ENCODE data around the gene LIME1.

LIME1 gene

DNA sequence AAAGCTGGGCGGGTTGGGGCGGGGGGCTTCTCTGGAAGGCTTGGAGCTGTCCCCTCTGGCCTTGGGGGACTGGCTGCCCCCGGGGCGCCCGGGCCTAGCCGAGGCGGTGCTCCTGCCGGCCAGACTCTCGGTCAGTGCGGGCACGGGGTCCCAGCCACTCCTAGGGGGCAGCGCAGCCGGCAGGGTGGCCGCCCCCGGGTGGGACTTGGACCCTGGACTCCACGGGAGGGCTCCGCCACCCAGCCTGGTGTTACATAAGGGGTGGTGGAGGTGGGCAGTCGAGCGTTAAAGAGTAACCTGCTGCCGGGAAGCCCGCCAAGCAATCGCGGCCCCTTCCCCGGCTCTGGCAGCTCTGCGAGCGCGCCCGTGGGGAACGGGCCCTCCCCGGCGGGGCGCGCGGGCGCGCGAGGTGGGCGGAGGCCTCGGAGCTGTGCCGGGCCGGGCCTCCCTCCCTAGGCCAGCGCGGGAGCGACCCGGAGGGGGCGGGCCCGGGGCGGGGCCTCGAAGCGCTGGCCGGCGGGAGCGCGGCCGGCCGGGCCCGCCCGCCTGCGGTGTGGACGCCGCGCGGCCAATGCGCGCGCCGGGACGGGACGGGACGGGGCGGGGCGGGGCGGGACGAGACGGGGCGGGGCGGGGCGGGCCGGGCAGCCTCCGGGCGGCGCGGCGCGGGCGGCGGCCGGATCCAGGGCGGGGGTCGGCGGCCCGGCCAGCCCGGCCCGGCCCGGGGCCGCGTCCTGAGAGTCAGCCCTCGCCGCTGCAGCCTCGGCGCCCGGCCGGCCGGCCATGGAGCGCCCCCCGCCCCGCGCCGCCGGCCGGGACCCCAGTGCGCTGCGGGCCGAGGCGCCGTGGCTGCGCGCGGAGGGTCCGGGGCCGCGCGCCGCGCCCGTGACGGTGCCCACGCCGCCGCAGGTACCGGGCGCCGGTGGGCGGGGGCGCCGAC lies 2.9 kb downstream of the LIME1 start, which contains the start of gene SLC2A4RG:
SLC2A4RG (plus strand) TSS at position 647 of the 940 bp plus-strand sequence; CDS start at position 784, 137 bp downstream.
- DNase-seq (ENCODE audit: low read depth) = peak; percentile 87

DNA sequence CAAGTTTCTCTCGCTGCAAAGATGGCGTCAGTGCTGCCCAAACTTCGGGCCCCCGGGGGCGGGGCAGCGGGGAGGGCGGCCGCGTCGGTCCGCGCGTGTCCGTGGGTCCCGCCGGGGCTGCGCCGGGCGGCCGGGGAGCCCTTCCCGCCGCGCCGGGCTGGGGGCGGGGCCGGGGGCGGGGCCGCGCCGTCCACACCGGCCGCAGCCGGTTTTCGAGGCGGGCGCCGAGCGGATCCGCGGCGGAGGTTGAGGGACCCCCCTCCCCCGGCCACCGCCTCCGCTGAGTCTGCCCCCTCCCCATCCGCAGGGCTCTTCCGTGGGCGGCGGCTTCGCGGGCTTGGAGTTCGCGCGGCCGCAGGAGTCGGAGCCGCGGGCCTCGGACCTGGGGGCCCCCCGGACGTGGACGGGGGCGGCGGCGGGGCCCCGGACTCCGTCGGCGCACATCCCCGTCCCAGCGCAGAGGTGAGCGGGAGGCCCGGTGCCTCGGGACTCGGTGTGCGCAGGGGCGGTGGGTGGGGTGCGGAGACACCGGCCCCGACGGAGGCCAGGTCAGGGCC lies 3.7 kb downstream of the LIME1 start:
- DNase-seq (ENCODE audit: low read depth) = peak; percentile 52

DNA sequence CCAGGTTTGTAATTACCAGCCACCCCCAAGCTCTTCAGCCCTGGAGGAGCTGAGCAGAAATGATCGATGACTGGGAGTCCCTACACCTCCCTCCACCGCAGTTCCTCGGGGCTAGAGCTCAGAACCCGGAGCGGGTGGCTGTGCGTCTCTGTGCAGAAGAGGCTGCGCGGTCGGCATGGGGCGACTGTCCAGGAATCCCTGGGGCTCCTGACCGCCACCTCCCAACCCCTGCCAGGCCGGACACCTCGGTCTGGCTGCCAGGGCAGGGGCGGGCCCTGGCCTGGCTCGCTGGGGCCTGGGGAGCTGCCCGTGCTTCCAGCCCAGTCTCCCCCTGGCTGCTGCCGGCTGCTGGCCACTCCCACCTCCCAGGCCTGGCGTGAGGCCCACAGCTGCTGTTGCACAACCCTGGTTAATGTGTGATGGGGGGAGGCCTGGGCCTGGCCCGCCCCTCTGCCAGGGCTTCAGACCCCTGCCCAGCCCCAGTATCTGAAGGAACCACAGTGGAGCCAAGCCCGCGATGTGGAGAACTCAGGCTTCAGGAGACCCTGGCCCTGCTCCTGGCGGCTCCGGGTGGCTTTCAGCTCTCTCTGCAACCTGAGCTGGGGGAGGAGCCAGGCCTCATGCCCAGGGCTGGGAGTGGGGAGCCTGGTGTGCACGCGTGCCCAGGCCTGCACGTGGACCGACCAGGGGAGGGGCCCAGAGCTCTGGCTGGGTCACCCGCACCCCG lies 4.3 kb downstream of the LIME1 start:
- peak; percentile 89 for DNase-seq (ENCODE audit: low read depth)

DNA sequence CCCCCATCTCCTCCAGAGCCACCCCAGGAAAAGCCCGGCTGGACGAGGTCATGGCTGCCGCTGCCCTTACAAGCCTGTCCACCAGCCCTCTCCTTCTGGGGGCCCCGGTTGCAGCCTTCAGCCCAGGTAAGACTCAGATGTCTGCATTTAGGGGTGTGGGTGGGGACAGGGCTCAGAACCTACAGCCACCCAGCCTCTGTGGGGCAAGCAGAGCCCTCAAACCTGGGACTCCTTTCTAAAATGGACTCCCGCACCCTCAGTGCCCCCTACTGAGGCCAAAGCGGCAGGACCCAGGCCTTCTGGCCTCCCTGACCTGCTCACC lies 4.9 kb downstream of the LIME1 start:
- no peak for DNase-seq (ENCODE audit: low read depth)

DNA sequence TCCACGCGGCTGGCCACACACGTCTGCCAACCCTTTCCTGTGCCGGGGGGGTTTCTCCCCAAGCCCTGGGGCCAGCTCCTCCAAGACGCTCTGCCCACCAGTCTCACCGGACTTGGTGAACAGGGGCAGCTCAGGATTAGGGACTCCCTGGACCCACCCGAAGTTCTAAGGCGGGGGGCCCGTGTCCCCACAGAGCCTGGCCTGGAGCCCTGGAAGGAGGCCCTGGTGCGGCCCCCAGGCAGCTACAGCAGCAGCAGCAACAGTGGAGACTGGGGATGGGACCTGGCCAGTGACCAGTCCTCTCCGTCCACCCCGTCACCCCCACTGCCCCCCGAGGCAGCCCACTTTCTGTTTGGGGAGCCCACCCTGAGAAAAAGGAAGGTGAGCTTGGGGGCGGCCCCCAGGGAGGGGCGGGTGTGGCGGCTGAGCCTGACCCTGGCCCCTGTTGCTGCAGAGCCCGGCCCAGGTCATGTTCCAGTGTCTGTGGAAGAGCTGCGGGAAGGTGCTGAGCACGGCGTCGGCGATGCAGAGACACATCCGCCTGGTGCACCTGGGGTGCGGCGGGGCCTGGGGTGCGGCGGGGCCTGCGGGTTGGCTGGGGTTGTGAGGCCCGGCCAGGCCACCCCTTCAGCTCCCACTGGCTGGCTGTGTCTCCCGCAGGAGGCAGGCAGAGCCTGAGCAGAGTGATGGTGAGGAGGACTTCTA lies 5.4 kb downstream of the LIME1 start:
- no peak for DNase-seq (ENCODE audit: low read depth)

DNA sequence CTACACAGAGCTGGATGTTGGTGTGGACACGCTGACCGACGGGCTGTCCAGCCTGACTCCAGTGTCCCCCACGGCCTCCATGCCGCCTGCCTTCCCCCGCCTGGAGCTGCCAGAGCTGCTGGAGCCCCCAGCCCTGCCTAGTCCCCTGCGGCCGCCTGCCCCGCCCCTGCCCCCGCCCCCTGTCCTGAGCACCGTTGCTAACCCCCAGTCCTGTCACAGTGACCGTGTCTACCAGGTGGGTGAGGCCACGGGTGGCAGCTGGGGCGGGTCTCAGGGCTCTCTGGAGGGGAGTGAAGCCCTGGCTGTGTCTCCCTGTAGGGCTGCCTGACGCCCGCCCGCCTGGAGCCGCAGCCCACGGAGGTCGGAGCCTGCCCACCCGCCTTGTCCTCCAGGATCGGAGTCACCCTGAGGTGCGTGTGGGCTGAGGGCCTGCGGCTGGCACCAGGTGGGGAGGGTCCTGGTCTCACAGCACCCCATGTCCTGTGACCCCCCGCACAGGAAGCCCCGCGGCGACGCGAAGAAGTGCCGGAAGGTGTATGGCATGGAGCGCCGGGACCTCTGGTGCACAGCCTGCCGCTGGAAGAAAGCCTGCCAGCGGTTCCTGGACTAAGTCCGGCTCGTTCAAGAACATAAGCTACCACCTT lies 6.0 kb downstream of the LIME1 start:
- DNase-seq (ENCODE audit: low read depth) = no peak

DNA sequence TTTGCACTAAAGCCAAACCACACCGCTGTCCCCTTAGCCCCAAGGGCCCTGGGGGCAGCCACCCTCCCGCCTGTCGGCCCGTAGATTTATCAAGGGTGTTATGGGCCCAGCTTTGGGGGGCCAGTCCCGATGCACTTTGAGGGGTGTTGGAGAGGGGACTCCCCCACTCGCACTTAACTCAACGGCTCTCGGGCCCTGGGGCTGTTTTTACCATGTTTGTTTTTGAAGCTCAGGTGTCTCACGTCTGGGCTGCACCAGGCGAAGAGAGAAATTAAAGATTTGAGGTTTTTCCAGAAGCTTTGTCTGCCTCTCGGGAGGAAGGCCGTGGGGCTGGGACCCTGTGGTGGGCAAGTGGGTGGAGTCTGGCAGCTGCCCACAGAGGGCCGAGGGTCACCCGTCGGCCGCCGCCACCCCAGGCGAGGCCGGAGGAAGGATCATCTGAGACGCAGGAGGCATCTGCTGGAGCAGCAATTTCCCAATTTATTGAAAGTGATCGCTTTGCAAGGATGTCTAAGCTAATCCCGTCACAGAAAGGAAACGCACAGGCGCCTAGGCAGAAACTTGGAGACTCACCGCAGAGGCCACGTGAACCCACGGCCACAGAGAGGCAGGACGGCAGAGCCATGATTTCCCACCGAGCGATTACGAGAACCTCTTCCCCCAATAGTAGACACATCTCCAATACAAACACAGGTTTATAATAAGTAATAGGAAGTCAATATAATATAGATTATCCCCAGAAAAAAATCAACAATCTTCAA lies 6.9 kb downstream of the LIME1 start:
- no peak for DNase-seq (ENCODE audit: low read depth)

DNA sequence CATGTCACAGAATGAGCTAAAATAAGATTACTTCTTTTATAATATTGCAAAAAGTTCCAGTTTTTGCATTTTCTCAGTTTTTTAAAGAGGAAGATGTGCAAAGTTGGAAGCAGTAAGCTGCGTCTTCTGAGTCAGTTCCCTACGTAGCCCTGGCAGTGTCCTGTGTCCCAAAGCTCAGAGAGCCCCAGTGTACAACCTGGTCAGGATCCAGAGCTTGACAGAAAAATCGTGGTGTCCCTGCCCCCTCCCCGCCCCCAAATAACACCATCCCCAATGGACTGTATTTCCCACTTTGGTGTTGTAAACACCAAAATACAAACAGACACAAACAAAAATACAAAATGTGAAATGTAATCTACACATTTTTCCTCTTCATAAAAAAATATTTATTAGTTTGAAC lies 7.7 kb downstream of the LIME1 start:
- no peak for DNase-seq (ENCODE audit: low read depth)

DNA sequence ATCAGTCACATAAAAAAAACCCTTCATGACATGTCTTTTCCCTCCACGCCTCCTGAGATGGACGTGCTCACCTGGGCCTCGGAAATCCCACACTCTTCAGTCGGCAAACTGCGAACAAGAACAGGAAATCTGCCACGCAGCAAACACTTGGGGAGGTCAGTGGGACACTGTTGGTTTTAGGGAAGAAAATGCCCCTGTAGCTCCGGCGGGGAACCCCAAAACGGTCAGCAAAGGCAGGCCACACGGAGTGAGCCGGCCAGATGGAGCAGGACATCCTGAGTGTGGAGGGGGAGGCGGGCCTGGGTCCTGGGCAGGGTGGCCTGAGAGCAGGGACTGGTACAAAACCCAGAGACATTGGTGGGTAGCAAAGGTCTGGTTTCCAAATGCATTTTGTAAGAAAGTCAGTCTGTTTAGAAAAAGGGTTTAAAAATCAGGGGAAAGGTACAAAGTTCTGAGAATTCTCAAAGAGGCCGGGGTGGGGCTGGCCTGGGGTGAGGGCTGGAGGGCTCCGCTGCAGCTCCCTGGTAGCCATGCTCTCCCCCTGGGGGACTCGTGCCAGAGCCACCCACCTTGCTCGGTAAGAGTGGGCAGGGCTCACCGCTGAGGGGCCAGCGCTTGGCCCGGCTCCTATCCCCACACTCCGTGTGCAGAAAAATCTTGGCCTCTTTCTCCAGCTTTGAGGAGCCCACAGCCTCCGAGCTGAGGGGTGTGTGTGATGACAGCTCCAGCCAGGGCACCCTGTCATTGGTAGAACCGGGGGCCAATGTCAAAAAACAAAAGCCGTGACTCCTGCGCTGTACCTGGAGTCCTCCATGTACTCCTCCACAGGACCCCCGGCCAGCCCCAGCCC lies 8.3 kb downstream of the LIME1 start:
- no peak for DNase-seq (ENCODE audit: low read depth)

DNA sequence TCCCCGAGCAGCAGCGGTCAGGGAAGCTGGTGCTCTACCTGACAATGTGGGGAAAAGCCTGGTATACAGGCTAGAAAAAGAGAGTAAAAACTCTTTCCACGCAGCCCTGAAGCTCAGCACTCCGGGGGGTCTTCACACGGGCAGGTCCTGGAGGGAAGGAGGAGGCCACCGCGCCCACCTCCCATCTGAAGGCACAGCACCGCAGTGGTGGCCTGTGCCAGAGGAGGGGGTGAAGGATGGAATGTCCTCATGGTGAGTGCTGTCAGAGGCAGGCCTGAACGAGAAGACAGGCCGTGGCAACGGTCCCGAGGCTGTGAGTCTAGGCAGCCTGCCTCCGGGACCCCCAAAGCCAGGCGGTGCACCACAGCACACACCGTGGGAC lies 9.0 kb downstream of the LIME1 start:
- no peak for DNase-seq (ENCODE audit: low read depth)

DNA sequence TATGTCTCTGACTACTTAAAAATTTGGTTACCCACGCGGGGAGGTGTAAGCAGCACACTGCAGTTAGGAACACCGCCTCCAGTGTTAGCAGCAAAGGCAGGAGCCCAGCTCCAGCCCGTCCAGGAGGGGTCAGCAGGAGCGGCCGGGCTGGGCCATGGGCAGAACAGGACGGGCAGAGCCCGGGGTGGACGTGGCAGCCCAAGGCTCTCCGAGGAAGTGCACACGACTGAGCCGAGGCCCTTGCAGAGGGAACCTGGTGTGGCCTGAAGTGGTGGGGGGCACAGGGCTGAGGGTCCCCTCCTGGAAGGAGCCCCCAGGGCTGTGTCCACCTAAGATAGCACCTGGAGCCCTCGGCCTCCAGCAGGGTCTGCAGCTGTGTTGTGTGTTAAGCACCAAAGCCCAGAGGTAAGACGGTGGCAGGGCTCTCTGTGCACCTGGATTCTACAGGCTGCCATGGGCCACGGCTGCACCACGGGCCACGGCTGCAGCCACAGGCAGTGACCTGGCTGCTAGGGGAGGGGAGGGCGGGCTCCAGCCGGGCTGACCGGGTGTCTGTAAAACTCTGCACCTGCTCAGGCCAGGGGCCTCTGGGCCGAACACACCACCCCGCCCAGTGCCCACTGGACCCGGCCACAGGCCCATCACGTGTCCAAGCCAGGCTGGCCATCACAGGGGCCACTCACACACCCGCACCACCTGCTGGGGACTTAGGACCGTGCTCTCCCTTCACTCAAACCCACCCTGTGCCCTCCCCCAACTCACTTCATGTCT lies 9.7 kb downstream of the LIME1 start:
- no peak for DNase-seq (ENCODE audit: low read depth)

DNA sequence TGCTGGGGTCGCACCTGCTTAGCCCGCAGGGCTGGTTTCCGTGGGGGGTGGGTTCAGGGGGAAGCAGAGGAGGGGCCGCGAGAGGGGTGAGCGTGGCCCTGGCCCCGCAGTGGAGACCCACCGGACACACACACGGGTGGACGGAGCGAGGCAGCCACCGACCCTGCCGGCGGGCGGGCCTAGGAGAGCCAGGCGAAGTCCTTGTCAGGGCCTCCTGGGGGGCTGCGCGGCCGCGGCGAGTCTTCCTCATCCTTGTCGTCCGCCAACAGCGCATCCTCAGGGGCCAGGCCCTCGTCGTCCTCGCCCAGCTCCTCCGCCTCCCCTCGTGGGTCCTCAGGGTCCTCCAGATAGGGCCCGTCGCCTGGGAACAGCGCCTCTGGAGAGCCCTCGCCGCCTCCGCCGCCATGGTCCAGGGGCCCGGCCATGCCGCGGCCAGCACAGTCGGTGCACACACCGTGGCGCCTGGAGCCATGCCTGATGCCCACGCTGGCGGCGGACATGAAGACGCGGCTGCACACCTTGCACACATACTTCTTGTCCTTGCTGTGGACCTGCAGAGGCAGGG lies 10.4 kb downstream of the LIME1 start:
- no peak for DNase-seq (ENCODE audit: low read depth)

DNA sequence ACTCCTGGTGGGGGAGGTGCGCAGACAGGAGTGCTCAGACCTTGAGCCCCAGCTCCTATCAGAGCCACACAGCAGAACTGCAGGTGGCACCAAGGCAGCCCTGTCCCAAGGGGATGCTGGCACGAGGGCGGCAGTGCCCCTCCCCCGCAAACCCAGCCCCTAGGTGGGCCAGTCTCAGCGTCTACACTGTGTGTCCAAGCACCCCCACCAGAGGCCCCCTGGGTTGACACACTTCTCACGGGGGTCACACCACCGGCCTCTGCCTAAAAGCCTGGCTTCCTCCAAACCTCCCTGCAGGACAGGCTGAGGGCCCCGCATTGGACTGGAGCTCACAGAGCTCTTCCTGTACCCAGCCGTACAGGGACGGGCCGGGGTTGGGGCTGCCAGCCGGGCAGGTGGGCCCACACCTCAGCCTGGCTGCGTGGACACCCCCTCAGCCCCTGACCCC lies 11.2 kb downstream of the LIME1 start:
- DNase-seq (ENCODE audit: low read depth) = no peak

DNA sequence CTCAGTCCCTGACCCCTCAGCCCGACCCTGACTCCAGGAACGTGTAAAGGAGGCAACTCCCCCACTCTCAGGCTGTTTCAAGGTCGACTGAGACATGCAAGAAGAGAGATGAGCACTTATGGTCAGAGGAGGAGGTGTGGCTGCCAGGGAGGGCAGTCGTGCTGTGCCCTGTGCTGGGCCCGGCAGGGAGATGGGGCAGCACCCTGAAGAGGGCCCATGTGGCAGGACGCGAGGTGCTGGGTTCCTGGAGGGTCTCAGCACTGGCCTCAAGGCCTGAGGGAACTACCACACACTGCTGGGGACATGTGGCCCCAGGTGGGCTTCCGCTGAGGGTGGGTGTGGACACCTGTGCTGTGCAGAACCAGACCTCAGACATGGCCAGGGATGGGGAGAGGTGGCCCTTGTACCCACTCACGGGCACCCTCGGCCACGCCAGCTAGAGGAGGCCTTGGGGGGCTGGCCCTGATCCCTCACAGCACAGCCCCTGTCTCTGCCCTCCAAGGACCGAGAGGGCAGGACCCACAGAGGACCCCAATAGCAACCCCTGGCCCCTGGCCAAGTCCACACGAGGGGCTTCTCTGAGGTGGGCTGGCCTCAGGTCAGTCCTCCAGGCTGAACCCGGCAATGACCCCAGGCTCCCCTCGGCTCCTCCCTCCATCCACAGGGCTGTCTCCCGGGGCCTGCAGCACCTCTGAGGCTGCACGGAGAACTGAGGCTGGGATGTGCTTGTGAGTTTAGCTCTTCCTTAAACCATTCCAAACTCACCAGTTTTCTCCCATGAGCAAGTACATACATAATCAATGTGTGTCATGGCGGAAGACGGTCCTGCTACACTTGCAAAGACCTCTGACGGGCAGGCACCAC lies 11.8 kb downstream of the LIME1 start:
- no peak for DNase-seq (ENCODE audit: low read depth)

DNA sequence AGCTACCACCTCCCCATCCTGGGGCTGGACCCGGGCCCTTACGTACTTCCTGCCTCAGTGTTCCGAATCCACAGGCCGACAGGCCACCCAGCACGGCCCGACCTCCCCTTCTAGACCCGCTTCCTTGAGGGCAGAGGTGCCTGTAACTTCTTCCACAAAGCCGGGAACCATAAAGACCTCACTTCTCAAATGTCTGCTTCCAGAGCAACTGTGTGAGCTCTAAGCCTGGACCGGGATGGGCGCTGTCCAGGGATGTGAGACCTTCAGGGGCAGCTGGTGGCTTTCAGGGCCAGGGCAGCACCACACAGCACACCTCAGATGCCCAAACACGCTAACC lies 12.4 kb downstream of the LIME1 start:
- no peak for DNase-seq (ENCODE audit: low read depth)

DNA sequence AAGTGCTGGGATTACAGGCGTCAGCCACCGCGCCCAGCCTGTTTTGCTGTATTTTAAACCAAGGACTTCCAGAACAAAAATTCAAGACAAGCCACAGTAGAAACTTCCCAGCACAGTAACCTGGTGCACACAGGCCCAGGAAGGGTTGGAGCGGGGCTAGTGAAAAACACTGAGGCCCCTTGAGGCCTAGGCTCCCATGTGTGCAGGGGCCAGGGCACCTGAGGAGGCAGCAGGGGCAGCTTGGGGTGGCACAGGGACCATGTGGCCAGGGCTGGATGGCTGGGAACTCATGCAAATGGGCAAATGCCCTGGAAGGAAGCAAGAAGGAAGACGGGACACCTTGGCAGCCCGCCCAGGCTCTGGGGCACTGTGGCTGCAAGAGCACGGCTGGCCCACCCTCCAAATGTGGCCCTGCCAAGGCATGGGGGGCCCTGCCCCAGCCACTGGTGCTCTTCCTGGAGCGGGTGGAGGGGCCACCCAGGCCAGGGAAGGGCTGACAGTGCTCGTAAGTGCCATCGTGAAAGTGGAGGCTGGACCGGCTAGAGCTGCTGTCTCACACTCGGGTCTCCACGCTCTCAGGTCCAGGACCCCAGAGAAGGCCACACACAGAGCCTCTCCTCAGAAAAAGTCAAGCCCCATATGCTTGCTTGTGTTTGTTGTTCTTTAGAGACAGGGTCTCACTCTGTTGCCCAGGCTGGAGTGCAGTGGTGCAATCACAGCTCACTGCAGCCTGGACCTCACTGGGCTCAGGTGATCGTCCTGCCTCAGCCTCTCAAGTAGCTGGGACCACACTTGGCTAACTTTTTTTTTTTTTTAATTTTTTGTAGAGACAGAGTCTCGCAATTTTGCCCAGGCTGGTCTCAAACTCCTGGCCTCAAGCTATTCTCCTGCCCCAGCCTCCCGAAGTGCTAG lies 13.4 kb downstream of the LIME1 start:
- no peak for DNase-seq (ENCODE audit: low read depth)
